H1 (cell line): ENCODE data around the gene ZNF423.

Experiments used
- CEBPB ChIP-seq: IDR thresholded peaks from 2 replicates; pipeline ENCODE4 v1.6.1; 2012; ENCODE audit warnings: low read depth, low read length
- CTCF ChIP-seq, 3 experiments: IDR thresholded peaks; 1 replicate in 2 of 3; 2 replicates in 1 of 3; pipeline versions ENCODE4 v1.5.1 to v1.6.1; 2011; ENCODE audit warnings: low read length in 3 of 3, mild to moderate bottlenecking in 3 of 3, inconsistent platforms in 2 of 3, low read depth in 1 of 3, moderate library complexity in 1 of 3; ENCODE audit not compliant: insufficient read depth in 1 of 3; ENCODE audit errors: control extremely low read depth in 1 of 3
- EZH2 ChIP-seq: fragments of 200-600 bp; sonication (generic); IDR thresholded peaks from 2 replicates; pipeline ENCODE4 v1.7.1; 2012; ENCODE audit warnings: low read depth, mild to moderate bottlenecking, moderate library complexity, low read length, inconsistent platforms; ENCODE audit not compliant: severe bottlenecking
- GABPA ChIP-seq: IDR thresholded peaks from 2 replicates; pipeline ENCODE4 v1.6.1; 2011; ENCODE audit warnings: mild to moderate bottlenecking, low read length, moderate library complexity, borderline replicate concordance; ENCODE audit not compliant: insufficient read depth
- TF ChIP-seq, protein P1 (sequence below): IDR thresholded peaks from 2 replicates; pipeline ENCODE4 v1.6.1; 2011; ENCODE audit warnings: low read depth, mild to moderate bottlenecking, low read length; ENCODE audit not compliant: insufficient read depth
- TF ChIP-seq, protein P2 (sequence below): IDR thresholded peaks from 2 replicates; pipeline ENCODE4 v1.6.1; 2011; ENCODE audit warnings: low read length, improper control_type of control experiment

DNA sequence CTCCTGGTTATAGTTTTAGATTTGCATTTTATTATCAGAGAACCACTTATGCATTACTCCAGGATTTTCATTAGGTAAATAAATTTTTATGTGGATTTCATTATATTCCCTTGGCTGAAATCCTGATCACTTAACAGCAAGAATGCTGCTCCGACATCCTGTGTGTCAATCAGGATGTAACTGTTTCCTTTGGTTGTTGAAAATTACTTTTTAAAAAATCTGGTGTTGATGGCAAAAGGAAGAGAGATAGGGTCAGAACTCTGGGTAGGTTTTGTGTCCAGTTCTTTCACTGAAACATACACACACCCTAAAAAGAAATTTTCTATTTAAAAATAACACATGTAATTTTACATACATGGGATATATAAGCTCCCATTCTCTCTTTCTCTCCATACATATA, 30.9 kb downstream of the ZNF423 start:
- TF ChIP-seq EZH2 (no peak), CTCF (IDR thresholded peaks at IDR 0.05; ENCODE audit: control extremely low read depth in 1 of 3, insufficient read depth in 1 of 3, low read depth in 1 of 3, low read length in 3 of 3) (no peak), CEBPB (no peak), GABPA (no peak)
- TF ChIP-seq, protein P1, sequence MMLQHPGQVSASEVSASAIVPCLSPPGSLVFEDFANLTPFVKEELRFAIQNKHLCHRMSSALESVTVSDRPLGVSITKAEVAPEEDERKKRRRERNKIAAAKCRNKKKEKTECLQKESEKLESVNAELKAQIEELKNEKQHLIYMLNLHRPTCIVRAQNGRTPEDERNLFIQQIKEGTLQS, result no peak
- TF ChIP-seq, protein P2, sequence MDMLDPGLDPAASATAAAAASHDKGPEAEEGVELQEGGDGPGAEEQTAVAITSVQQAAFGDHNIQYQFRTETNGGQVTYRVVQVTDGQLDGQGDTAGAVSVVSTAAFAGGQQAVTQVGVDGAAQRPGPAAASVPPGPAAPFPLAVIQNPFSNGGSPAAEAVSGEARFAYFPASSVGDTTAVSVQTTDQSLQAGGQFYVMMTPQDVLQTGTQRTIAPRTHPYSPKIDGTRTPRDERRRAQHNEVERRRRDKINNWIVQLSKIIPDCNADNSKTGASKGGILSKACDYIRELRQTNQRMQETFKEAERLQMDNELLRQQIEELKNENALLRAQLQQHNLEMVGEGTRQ, result no peak
